Germinal center (tissue), 1 donor: ENCODE data around the gene OVCH2.
"Not testable (repeated sequence)": the region's sequence is repeated elsewhere in the genome, so short reads cannot be mapped to it uniquely, and the experiment has no call there.

Source experiments
- DNase-seq: peaks from one replicate; pipeline ENCODE4 v3.0.0; 2012; ENCODE audit warnings: mixed read lengths, low spot score

The OVCH2 gene

GRCh38 chr11:7706377-7706776 lies at the start of gene OVCH2:
Gene OVCH2, minus strand, starts transcription at chr11:7706477. Its CDS starts 83 bp downstream, at chr11:7706394.
- no peak for DNase-seq

- DNase-seq: no peak
These were observed 43.2 kb upstream of the OVCH2 start for GRCh38 chr11:7749456-7749855.

GRCh38 chr11:7734767-7735166 lies 28.5 kb upstream of the OVCH2 start:
- not testable (repeated sequence) for DNase-seq

GRCh38 chr11:7714786-7715185 lies 8.5 kb upstream of the OVCH2 start:
- no peak for DNase-seq

- DNase-seq: no peak
These were observed 2.5 kb downstream of the OVCH2 start for GRCh38 chr11:7703740-7704139.

- DNase-seq: no peak
These were observed 9.9 kb downstream of the OVCH2 start for GRCh38 chr11:7696424-7696823.

- DNase-seq: no peak
These were observed 12.0 kb downstream of the OVCH2 start for GRCh38 chr11:7694235-7694634.

GRCh38 chr11:7692426-7692825 lies 13.9 kb downstream of the OVCH2 start:
- DNase-seq: no peak

GRCh38 chr11:7691759-7692350 lies 14.4 kb downstream of the OVCH2 start:
- no peak for DNase-seq

GRCh38 chr11:7690648-7691047 lies 15.6 kb downstream of the OVCH2 start:
- DNase-seq: no peak

GRCh38 chr11:7689239-7689638 lies 17.0 kb downstream of the OVCH2 start:
- no peak for DNase-seq

GRCh38 chr11:7688238-7688826 lies 17.9 kb downstream of the OVCH2 start:
- peak; percentile 33 for DNase-seq

- DNase-seq: no peak
These were observed 18.9 kb downstream of the OVCH2 start for GRCh38 chr11:7687386-7687785.

GRCh38 chr11:7686761-7687160 lies 19.5 kb downstream of the OVCH2 start:
- DNase-seq: no peak

- no peak for DNase-seq
These were observed 22.7 kb downstream of the OVCH2 start for GRCh38 chr11:7683571-7683970.

GRCh38 chr11:7677796-7678201 lies 28.5 kb downstream of the OVCH2 start:
- DNase-seq: no peak

GRCh38 chr11:7677071-7677470 lies 29.2 kb downstream of the OVCH2 start:
- no peak for DNase-seq

GRCh38 chr11:7675631-7676030 lies 30.6 kb downstream of the OVCH2 start:
- no peak for DNase-seq

- peak; percentile 27 for DNase-seq
These were observed 32.4 kb downstream of the OVCH2 start for GRCh38 chr11:7673724-7674434.

- DNase-seq: peak; percentile 23
These were observed 33.1 kb downstream of the OVCH2 start, which contains the start of gene CYB5R2 for GRCh38 chr11:7672960-7673723. Gene CYB5R2, minus strand, starts transcription at chr11:7673500. Its CDS starts 675 bp downstream, at chr11:7672825.

GRCh38 chr11:7672276-7672959 lies 33.9 kb downstream of the OVCH2 start:
- no peak for DNase-seq
